ENCODE data around the gene GLA. TPM values are rescaled to one million over a fixed set of nuclear protein-coding genes. Genes with fewer than 3 reads are reported as not detected.

The GLA gene
- total and polyA plus RNA-seq, 2 donors (not counting 3 experiments of a cell fraction or from before 2014, with no cell fraction given) = 33.0 to 36.8 TPM

DNA sequence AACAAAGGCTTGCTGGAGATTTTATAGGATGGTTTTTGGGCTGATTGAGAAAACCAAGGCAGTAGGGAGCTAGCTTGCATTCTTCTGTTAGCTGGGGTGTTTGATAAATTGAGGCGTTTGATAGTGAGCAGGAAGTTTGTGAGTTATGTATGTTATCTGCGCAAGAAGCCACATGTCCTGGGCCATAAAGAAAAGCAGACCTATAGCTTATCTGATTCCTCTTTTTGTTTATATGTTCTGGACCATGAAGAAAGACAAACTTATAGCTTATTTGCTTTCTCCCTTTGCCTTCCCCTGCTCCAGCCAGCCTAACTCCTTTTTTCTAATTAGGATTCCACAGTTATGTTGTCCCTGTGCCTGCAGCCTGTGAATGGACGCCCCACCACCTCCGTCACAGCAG, 9.5 kb upstream of the GLA start:
- intact Hi-C loops (cut with micrococcal nuclease) (loop anchor here (5.0 kb wide), 2 partner anchors 200 to 515 kb away; partner anchors contain the start of genes ARMCX6 and ZMAT1), dilution Hi-C loops (cut with MboI; ENCODE audit: extremely low pct_ligation_motif_present, low sequenced_read_pairs) (no loop called here)
- H3K9ac ChIP-seq (replicated peaks; ENCODE audit: extremely low read depth, insufficient read depth, low read length) = no peak overlapping the region

More for the DNA sequence above, 9.5 kb upstream of the GLA start:
- no peaks in the 10 kb centered on the region for H3K27me3 ChIP-seq (ENCODE audit: control insufficient read depth in 2 of 2, insufficient read depth in 2 of 2, low read length in 2 of 2)
- no peaks in the 10 kb centered on the region for H3K9me1 ChIP-seq (replicated peaks; ENCODE audit: control insufficient read depth, extremely low read depth, insufficient read depth, low read length)
- H3K36me3 ChIP-seq (ENCODE audit: control insufficient read depth in 2 of 2, extremely low read depth in 1 of 2, insufficient read depth in 2 of 2, low read length in 2 of 2) = no peaks in the 10 kb centered on the region
- H3K4me2 ChIP-seq (ENCODE audit: insufficient read depth, low read length) = no peak overlapping the region
- no peak for TF ChIP-seq FOS (IDR thresholded peaks at IDR 0.05; ENCODE audit: borderline replicate concordance, insufficient read depth, low read length)
- no peak for TF ChIP-seq JUN (IDR thresholded peaks at IDR 0.05; ENCODE audit: borderline replicate concordance, insufficient read depth, insufficient read length, low read depth)
- TF ChIP-seq POLR2A (IDR thresholded peaks at IDR 0.05; ENCODE audit: low read depth, low read length) = no peak
- no peak for TF ChIP-seq MAX (IDR thresholded peaks at IDR 0.05; ENCODE audit: insufficient read depth, insufficient read length)
- TF ChIP-seq, protein P1, sequence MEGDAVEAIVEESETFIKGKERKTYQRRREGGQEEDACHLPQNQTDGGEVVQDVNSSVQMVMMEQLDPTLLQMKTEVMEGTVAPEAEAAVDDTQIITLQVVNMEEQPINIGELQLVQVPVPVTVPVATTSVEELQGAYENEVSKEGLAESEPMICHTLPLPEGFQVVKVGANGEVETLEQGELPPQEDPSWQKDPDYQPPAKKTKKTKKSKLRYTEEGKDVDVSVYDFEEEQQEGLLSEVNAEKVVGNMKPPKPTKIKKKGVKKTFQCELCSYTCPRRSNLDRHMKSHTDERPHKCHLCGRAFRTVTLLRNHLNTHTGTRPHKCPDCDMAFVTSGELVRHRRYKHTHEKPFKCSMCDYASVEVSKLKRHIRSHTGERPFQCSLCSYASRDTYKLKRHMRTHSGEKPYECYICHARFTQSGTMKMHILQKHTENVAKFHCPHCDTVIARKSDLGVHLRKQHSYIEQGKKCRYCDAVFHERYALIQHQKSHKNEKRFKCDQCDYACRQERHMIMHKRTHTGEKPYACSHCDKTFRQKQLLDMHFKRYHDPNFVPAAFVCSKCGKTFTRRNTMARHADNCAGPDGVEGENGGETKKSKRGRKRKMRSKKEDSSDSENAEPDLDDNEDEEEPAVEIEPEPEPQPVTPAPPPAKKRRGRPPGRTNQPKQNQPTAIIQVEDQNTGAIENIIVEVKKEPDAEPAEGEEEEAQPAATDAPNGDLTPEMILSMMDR (IDR thresholded peaks at IDR 0.05; ENCODE audit: extremely low read depth in 1 of 2, insufficient read depth in 1 of 2, low read depth in 1 of 2, low read length in 2 of 2) = no peak
- no peak for TF ChIP-seq GATA2 (IDR thresholded peaks at IDR 0.05; ENCODE audit: insufficient read depth, insufficient read length, low read depth, low read length)
- TF ChIP-seq MYC (IDR thresholded peaks at IDR 0.05; ENCODE audit: low read depth, low read length) = no peak
- no peak for TF ChIP-seq POLR2AphosphoS5 (IDR thresholded peaks at IDR 0.05; ENCODE audit: insufficient read depth, low read depth, low read length)
- no peak for TF ChIP-seq EZH2 (IDR thresholded peaks at IDR 0.05; ENCODE audit: borderline replicate concordance, low read depth, low read length, severe bottlenecking)
- H3K79me2 ChIP-seq (ENCODE audit: control insufficient read depth, insufficient read depth, low read length) = peaks cover 2% of the 10 kb centered on the region
- H3K9me3 ChIP-seq (replicated peaks; ENCODE audit: control insufficient read depth, insufficient read depth, low read length) = no peaks in the 10 kb centered on the region
- H3K27ac ChIP-seq (ENCODE audit: insufficient read depth, low read depth, low read length) = peak overlapping the region; percentile 90
- H2AFZ ChIP-seq (ENCODE audit: low read depth, low read length) = peak overlapping the region; percentile 73
- no peak overlapping the region for H3K4me3 ChIP-seq (replicated peaks in 1 of 3; ENCODE audit: insufficient read depth in 1 of 3, low read depth in 1 of 3, low read length in 3 of 3)
- CTCF ChIA-PET = interaction anchor here (1.3 kb wide), 2 partner anchors 43 to 381 kb away, joined by 3 to 4 read pairs; no protein-coding TSS in a partner anchor
- BruUV-seq (replicated peaks) = no TSS peak
- POLR2A ChIA-PET = no interaction called here
- H4K20me1 ChIP-seq (replicated peaks; ENCODE audit: control insufficient read depth, extremely low read depth, insufficient read depth, low read length) = no peaks in the 10 kb centered on the region
- DNase-seq (ENCODE audit: low read depth, low spot score) (no peak), FAIRE-seq (no peak)
- peaks cover 11% of the 10 kb centered on the region for H3K4me1 ChIP-seq (ENCODE audit: control insufficient read depth, extremely low read depth, insufficient read depth, low read length)
